Right cardiac atrium (tissue), 5 donors: Measurements from ENCODE around the gene SMPDL3A. TPM values are rescaled to one million over a fixed set of nuclear protein-coding genes. Genes with fewer than 3 reads are reported as not detected.

Experiments
- ATAC-seq, 2 donors: fragments of 200-7000 bp; cut with Tn5 transposase; one replicate each; pipeline versions ENCODE4 v1.8.0 to v1.9.1; 2020; ENCODE audit warnings: moderate library complexity in 2 of 2, mild to moderate bottlenecking in 1 of 2
- DNase-seq, 3 donors: peaks; one replicate each; pipeline ENCODE4 v3.0.0-alpha.2; 2020
- H3K27ac ChIP-seq: one replicate; pipeline ENCODE4 v1.5.1; 2013; ENCODE audit warnings: mild to moderate bottlenecking, low read length, control low read depth, moderate library complexity
- H3K27me3 ChIP-seq: one replicate; pipeline ENCODE4 v1.6.1; 2013; ENCODE audit not compliant: control insufficient read depth, insufficient read depth
- H3K4me1 ChIP-seq: one replicate; pipeline ENCODE4 v1.6.1; 2013; ENCODE audit warnings: low read length; ENCODE audit not compliant: control insufficient read depth, insufficient read depth
- H3K4me3 ChIP-seq: one replicate; pipeline ENCODE4 v1.5.1; 2013; ENCODE audit warnings: low read length, control low read depth
- H3K9me3 ChIP-seq: one replicate; pipeline ENCODE4 v1.6.1; 2013; ENCODE audit warnings: low read length; ENCODE audit not compliant: control insufficient read depth
- WGBS: extraction: QIAGEN DNeasy Blood & Tissue Kit; methylation state at CpG from one replicate; pipeline ENCODE4 v1.1.7; 2013; 5-methylcytosine and 5-hydroxymethylcytosine counted together
- intact Hi-C, 4 donors: fragments of 100-400 bp; cut with DNase I; formaldehyde crosslinking; loops; one replicate each; pipeline versions ENCODE4 v1.11.0 to v1.14.0; 2022 to 2023
- polyA plus RNA-seq: library from polyadenylated mRNA; stranded (reverse); fragments of 200-250 nt; gene quantifications from one replicate; pipeline ENCODE4 v1.2.3, GENCODE V29; 2013
- total RNA-seq, 4 donors: library from RNA; stranded (reverse); fragmentation: NEBNext Ultra II Directional; extraction: Animal tissue kit (Norgen Biotek cat#: 25700); gene quantifications; one replicate each; pipeline ENCODE4 v1.2.1, GENCODE V29; 2021
- donor health status: healthy with polysubstance abuse.
- donor health status: DM: no; HTN: yes; CAD: no.
- donor health status: DM: no; HTN: no; CAD: no.
- donor health status: DM: no; HTN: yes; CAD: no; lungs with severe emphysema.
- donor health status: DM: yes; HTN: yes; CAD: no.

The SMPDL3A gene
- total and polyA plus RNA-seq, 5 donors, result 4.7 to 8.3 (median 7.0) TPM

DNA sequence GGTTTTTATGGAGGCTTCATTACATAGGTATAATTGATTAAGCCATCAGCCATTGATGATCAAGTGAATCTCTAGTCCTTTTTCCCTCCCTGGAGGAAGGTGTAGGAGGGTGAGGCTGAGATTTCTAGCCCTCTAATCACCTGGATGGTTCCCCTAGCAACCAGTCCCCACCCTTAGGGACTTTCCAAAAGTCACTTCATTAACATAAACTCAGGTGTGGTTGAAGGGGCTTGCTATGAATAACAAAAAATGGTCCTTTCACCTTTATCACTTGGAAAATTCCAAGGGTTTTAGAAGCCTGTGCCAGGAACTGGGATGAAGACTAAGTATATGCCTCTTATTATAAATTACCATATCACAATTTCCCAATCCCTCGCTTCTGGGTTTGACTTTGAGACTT is 40.4 kb downstream of the SMPDL3A start:
- WGBS, result 84% methylated on average over 1 of the region's 1 CpG

DNA sequence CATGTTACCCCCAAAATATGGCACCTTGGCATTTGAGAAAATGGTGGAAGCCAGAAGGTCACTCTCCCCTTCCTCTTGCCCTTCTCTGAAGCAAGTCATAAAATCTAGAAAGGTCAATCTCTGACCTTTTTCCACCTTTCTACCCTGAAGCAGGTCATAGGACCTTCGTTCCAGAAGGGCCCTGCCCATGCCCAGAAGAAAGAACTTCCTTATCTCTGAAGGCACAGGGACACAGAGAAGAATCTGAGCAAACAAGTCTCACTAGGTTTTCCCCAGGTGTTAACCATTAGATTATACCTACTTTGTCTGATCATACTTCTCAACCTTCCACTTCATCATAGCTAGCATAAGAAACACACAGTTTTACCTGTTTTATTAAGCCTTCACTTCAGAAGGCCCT is 42.5 kb downstream of the SMPDL3A start:
- intact Hi-C loops, result no loop called here
- H3K27ac ChIP-seq, result no peak overlapping the region
- no peak overlapping the region for H3K4me3 ChIP-seq
- 79% methylated on average over 1 of the region's 1 CpG for WGBS
- H3K9me3 ChIP-seq, result no peaks in the 10 kb centered on the region
- no peaks in the 10 kb centered on the region for H3K27me3 ChIP-seq
- DNase-seq, result no peak
- no peaks in the 10 kb centered on the region for H3K4me1 ChIP-seq
- ATAC-seq, result no peak

More for the DNA sequence above, 40.4 kb downstream of the SMPDL3A start:
- DNase-seq (no peak), ATAC-seq (no peak)
- no peaks in the 10 kb centered on the region for H3K4me1 ChIP-seq
- no peak overlapping the region for H3K27ac ChIP-seq
- no peak overlapping the region for H3K4me3 ChIP-seq
- no peaks in the 10 kb centered on the region for H3K9me3 ChIP-seq
- H3K27me3 ChIP-seq, result no peaks in the 10 kb centered on the region
- intact Hi-C loops, result no loop called here

DNA sequence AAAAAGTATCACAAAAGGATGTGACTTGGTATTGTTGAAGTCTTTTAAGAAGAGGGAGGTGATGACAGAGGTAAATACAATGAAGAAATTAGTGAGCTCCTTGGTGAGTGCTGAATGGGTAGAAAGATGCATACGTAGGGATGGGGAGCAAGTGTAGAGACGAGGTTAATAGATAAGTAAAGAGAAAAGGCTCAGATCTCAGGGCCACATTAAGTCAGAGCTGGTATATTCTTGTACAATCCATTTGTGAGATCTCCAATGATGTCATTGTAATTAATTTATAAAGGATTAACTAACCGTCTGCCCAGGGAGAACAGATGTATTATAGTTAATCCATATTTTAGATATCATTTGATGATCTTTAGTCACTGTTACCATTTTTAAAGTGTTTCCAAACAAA is 43.4 kb downstream of the SMPDL3A start:
- no peaks in the 10 kb centered on the region for H3K4me1 ChIP-seq
- no peak for ATAC-seq
- H3K9me3 ChIP-seq, result no peaks in the 10 kb centered on the region
- DNase-seq, result no peak
- no peak overlapping the region for H3K27ac ChIP-seq
- intact Hi-C loops, result no loop called here
- WGBS, result 68% methylated on average over 3 of the region's 3 CpGs
- H3K27me3 ChIP-seq, result no peaks in the 10 kb centered on the region
- H3K4me3 ChIP-seq, result no peak overlapping the region

DNA sequence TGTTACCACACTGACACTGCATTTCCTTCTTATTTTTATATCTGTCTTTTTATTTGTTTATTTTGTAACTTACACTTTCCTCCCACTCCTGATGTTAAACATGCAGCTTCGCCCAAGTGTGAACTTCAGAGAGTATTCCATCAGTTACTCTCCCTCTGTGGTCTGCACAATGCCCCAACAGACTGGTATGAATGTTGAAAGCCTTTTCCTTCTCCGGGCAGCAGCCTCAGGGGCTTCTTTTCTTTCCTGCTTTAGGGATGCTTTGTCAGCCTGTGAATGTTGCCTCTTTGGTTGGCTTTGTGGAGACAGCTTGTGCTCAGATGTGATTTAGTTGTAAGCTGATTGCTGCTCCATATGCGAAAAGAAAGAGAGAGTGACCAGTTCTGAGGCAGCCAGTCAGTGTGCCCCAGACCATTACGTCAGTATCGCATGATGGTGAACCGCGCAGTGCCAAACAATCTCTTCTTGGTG is 44.0 kb downstream of the SMPDL3A start:
- no peak overlapping the region for H3K27ac ChIP-seq
- ATAC-seq (no peak), DNase-seq (no peak)
- no peaks in the 10 kb centered on the region for H3K4me1 ChIP-seq
- WGBS, result 88% methylated on average over 7 of the region's 7 CpGs
- H3K9me3 ChIP-seq, result no peaks in the 10 kb centered on the region
- H3K27me3 ChIP-seq, result no peaks in the 10 kb centered on the region
- H3K4me3 ChIP-seq, result no peak overlapping the region
- intact Hi-C loops, result no loop called here

DNA sequence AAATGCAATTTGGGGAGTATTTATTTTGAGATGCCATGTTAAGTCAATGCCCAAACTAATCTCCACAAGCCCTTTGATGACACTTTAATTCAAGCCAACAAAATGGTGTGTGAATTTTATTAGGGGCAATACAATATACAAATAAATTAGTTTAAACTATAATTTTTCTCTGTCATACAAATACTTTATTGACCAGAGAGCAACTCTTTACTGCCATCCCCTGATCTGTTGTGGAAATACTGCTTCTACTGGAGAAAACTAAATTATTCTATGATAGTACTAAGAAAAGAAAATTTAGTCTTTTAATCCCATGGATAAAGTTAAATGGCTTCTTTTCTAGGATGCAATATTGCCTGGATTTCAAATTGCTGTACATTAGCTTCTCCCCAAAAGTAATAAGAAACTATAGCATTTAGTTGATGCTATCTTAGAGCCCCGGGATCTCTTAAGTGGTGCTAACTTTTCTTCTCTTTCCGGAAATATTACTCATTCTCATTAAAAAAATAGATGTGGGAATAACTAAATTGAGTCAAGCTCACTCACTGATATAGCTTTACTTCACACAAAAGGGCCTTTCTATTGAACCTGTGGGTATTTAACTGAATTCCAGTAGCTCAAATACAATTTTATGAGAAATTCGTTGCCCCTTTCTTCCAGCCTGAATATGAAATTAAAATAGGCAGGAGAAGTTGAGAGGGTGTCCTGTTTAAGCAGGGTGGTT is 49.2 kb downstream of the SMPDL3A start:
- DNase-seq (no peak), ATAC-seq (no peak)
- Histone ChIP-seq H3K9me3 (no peaks in the 10 kb centered on the region), H3K4me1 (no peaks in the 10 kb centered on the region), H3K27me3 (no peaks in the 10 kb centered on the region), H3K4me3 (no peak overlapping the region), H3K27ac (no peak overlapping the region)
- intact Hi-C loops, result loop anchor here (2.0 to 5.0 kb wide), 3 partner anchors 91 to 107 kb away; no protein-coding TSS in a partner anchor
- WGBS, result 75% methylated on average over 3 of the region's 3 CpGs

DNA sequence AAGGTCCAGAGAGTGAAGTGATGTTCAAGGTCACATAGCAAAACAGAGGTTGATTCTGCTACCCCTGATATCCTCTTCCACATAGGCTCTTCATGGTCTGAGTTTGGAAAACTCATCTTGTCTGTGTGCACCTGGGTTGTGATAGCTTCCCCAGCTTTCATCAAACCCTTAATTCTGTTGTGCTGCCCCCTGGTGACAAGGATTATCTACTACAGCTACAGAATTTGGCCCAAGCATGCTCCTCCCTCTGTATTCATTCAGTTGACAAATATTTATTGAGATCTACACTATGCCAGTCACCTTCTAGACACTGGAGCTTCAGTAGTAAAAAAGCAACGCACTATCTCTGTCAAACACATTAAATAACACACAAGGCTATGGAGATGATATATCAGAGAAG is 50.4 kb downstream of the SMPDL3A start:
- Histone ChIP-seq H3K9me3 (no peaks in the 10 kb centered on the region), H3K4me3 (no peak overlapping the region), H3K27ac (no peak overlapping the region), H3K4me1 (no peaks in the 10 kb centered on the region), H3K27me3 (no peaks in the 10 kb centered on the region)
- ATAC-seq (peak; percentile 33 to 59), DNase-seq (peak in 1 of 3 donors; percentile 11)
- intact Hi-C loops, result loop anchor here (2.0 to 5.0 kb wide), 3 partner anchors 92 to 109 kb away; no protein-coding TSS in a partner anchor
- WGBS, result 4% methylated on average over 1 of the region's 1 CpG

DNA sequence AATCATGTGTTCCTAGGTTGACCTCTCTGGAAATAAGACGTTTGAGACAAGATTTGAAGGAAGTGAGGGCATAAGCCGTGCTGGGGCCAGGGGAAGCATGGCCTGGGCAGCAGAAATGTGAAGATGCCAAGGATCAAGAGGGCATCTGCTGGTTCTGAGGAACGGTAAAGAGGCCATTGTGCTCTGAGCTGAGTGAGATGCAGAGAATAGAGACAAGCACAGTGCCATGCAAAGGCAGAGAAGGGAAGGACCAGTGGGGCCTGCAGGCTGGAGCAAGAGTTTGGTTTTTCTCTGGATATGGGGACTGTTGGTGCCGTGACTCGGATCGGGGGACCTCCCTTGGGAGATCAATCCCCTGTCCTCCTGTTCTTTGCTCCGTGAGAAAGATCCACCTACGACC is 50.8 kb downstream of the SMPDL3A start:
- H3K4me3 ChIP-seq, result no peak overlapping the region
- intact Hi-C loops, result loop anchor here (2.0 to 5.0 kb wide), 3 partner anchors 93 to 109 kb away; no protein-coding TSS in a partner anchor
- ATAC-seq, result no peak
- 60% methylated on average over 8 of the region's 8 CpGs for WGBS
- H3K27ac ChIP-seq, result no peak overlapping the region
- H3K9me3 ChIP-seq, result no peaks in the 10 kb centered on the region
- no peaks in the 10 kb centered on the region for H3K27me3 ChIP-seq
- no peak for DNase-seq
- H3K4me1 ChIP-seq, result no peaks in the 10 kb centered on the region

DNA sequence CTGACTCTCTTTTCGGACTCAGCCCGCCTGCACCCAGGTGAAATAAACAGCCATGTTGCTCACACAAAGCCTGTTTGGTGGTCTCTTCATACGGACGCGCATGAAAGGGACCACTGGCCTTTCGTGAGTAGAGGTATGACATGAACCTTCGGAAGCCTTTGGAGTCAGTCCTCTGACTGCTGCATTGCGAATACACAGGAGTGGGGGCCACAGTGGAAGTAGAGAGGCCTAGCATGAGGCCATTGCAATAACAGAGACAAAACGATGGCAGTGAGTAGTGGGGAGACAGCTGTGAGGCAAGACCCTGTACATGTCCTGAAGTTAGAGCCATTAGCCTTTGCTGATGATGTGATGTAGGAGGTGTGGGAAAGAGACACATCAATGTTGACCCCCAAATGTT is 56.4 kb downstream of the SMPDL3A start:
- intact Hi-C loops, result no loop called here
- 94% methylated on average over 9 of the region's 9 CpGs for WGBS
- Histone ChIP-seq H3K4me3 (no peak overlapping the region), H3K4me1 (no peaks in the 10 kb centered on the region), H3K27me3 (no peaks in the 10 kb centered on the region), H3K9me3 (no peaks in the 10 kb centered on the region), H3K27ac (no peak overlapping the region)
- DNase-seq (no peak), ATAC-seq (no peak)

DNA sequence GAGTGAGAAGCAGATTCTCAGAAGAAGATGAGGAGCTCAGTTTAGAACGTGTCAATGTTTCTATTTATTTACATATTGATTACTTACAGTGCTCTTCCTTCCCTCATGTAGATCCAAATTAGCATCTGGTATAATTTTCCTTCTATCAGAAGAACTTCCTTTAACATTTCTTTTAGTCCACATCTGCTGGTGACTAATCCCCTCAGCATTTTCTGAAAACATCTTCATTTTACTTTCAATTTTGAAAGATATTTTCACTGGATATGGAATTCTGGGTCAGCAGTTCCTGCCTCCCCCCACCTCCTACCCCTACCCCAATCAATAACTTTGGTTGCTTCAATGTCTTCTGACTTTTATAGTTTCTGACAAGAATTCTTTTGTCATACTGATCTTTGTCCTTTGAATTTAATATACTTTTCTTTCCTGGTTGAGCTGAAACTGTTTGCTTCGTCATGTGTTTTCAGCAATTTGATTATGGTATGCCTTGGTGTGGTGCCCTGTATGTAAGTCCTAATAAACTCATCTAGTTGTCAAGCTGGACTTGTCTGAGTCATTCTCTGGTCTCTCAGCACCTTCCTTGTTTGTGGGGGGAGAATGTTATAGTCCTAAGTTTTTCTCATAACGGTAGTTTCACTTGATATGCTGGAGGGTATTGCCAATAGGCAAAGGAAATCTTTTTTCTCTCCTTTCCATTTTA is 57.0 kb downstream of the SMPDL3A start:
- Histone ChIP-seq H3K27me3 (no peaks in the 10 kb centered on the region), H3K9me3 (no peaks in the 10 kb centered on the region), H3K27ac (no peak overlapping the region), H3K4me3 (no peak overlapping the region), H3K4me1 (no peaks in the 10 kb centered on the region)
- intact Hi-C loops, result no loop called here
- no peak for DNase-seq
- WGBS, result 62% methylated on average over 3 of the region's 3 CpGs
- ATAC-seq, result no peak

DNA sequence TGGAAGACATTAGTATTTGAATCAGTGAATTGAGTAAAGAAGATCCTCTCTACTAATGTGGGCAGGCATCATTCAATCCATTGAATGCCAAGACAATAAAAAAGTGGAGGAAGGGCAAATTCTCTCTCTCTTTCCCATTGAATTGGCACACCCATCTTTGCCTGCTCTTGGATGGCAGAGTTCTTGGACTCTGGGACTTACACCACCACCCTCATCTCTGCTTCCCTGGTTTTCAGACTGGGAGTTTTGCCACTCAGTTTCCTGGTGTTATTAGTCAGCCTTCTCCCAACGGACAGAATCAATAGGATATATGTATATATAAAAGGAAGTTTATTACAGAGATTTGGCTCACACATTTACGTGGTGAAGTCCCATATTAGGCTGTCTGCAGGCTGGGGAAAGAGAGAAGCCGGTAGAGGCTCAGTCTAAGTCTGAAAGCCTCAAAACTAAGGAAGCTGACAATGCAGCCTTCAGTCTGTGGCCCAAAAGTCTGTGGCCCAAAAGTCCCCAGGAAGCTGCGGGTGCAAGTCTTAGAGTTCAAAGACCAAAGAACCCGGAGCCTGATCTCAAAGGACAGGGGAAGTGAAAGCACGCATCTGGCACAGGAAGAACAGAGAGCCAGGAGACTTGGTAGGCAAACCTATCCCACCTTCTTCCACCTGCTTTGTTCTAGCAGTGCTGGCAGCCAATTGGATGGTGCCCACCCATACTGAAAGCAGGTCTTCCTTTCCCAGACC is 64.4 kb downstream of the SMPDL3A start:
- ATAC-seq (no peak), DNase-seq (no peak)
- Histone ChIP-seq H3K9me3 (no peaks in the 10 kb centered on the region), H3K4me1 (no peaks in the 10 kb centered on the region), H3K27me3 (no peaks in the 10 kb centered on the region), H3K27ac (no peak overlapping the region), H3K4me3 (no peak overlapping the region)
- intact Hi-C loops, result no loop called here
- WGBS, result 71% methylated on average over 6 of the region's 6 CpGs
